CD4-positive, alpha-beta T cell (primary cell): ENCODE results near the gene TRIP4. TPM values are rescaled to one million over a fixed set of nuclear protein-coding genes. Genes with fewer than 3 reads are reported as not detected.

Experiments used
- ATAC-seq: fragments of 200-7000 bp; cut with Tn5 transposase; one replicate; pipeline ENCODE4 v1.10.0; 2022; ENCODE audit warnings: mild to moderate bottlenecking; ENCODE audit not compliant: poor library complexity
- CTCF ChIA-PET: fragments of 350-600 bp; sonication (Branson Sonifier 250); formaldehyde crosslinking; loops from one replicate; lab custom pipeline; 2021; ENCODE audit warnings: antibody characterized with exemption, inconsistent platforms; lab: Charles Lee
- POLR2A ChIA-PET: fragments of 350-600 bp; sonication (Branson Sonifier 250); formaldehyde crosslinking; loops from one replicate; lab custom pipeline; 2021; ENCODE audit warnings: antibody characterized with exemption, inconsistent platforms; lab: Charles Lee
- DNase-seq, 14 experiments: peaks; one replicate each; pipeline ENCODE4 v3.0.0-alpha.2; 2013 to 2020; ENCODE audit warnings: mixed read lengths in 2 of 14
- H3K27ac ChIP-seq, 2 donors: one replicate each; pipeline versions ENCODE4 v1.5.1 to v1.7.0; 2013; ENCODE audit warnings: low read length in 2 of 2, low read depth in 1 of 2, mild to moderate bottlenecking in 1 of 2
- H3K27me3 ChIP-seq, 2 experiments: 1 replicate in 1 of 2; 2 replicates in 1 of 2; pipeline versions ENCODE4 v1.6.1 to v1.7.0; 2013; ENCODE audit warnings: low read length in 2 of 2, control low read depth in 1 of 2, mild to moderate bottlenecking in 1 of 2, moderate library complexity in 1 of 2; ENCODE audit not compliant: insufficient read depth in 2 of 2, control insufficient read depth in 1 of 2
- H3K36me3 ChIP-seq: one replicate; pipeline ENCODE4 v1.6.1; 2013; ENCODE audit warnings: low read length, control low read depth; ENCODE audit not compliant: insufficient read depth
- H3K4me1 ChIP-seq: one replicate; pipeline ENCODE4 v1.6.1; 2013; ENCODE audit warnings: low read length, control low read depth; ENCODE audit not compliant: insufficient read depth
- H3K4me3 ChIP-seq: one replicate; pipeline ENCODE4 v1.5.1; 2013; ENCODE audit warnings: mild to moderate bottlenecking, low read length, moderate library complexity
- H3K9me3 ChIP-seq, 2 experiments: 1 replicate in 1 of 2; 2 replicates in 1 of 2; pipeline versions ENCODE4 v1.6.1 to v1.7.0; 2013; ENCODE audit warnings: low read length in 2 of 2, mild to moderate bottlenecking in 2 of 2, control low read depth in 1 of 2, moderate library complexity in 1 of 2; ENCODE audit not compliant: control insufficient read depth in 1 of 2, insufficient read depth in 1 of 2
- H3K27ac Mint-ChIP-seq: one replicate; pipeline ENCODE4 v1.8.0; 2020; ENCODE audit warnings: mixed read lengths
- H3K27me3 Mint-ChIP-seq: one replicate; pipeline ENCODE4 v1.8.0; 2021; ENCODE audit warnings: mixed read lengths
- H3K36me3 Mint-ChIP-seq: one replicate; pipeline ENCODE4 v1.8.0; 2021; ENCODE audit warnings: low read depth, mixed read lengths
- H3K4me1 Mint-ChIP-seq: one replicate; pipeline ENCODE4 v1.8.0; 2021; ENCODE audit warnings: low read depth, mixed read lengths
- H3K4me3 Mint-ChIP-seq: one replicate; pipeline ENCODE4 v1.8.0; 2020; ENCODE audit warnings: mild to moderate bottlenecking, mixed read lengths
- H3K9me3 Mint-ChIP-seq: one replicate; pipeline ENCODE4 v1.8.0; 2020; ENCODE audit warnings: mixed read lengths
- CTCF ChIP-seq: fragments of 200-600 bp; IDR thresholded peaks from one replicate; pipeline ENCODE4 v1.8.0; 2022; ENCODE audit warnings: antibody characterized with exemption, mild to moderate bottlenecking
- intact Hi-C, 2 experiments: fragments of 100-400 bp; cut with DNase I in 1 of 2; cut with micrococcal nuclease in 1 of 2; formaldehyde crosslinking; loops; one replicate each; pipeline versions ENCODE4 v1.15.1 to v1.9.0; 2023 to 2025; cut with DNase I, micrococcal nuclease
- total RNA-seq, 174 experiments: library from RNA in 2 of 174; stranded (reverse) in 2 of 174; gene quantifications; one replicate each; pipeline ENCODE4 v1.2.3 and lab custom pipeline; 2021 to 2026

TRIP4 gene
- total RNA-seq, 2 experiments from 2014 or later, result 9.6 to 10.7 TPM

- ChIA-PET POLR2A (interaction anchor here (0.9 to 4.1 kb wide), 11 partner anchors 9 to 193 kb away, joined by 3 to 22 read pairs (median 4); partner anchors contain the start of gene TRIP4), CTCF (interaction anchor here (1.5 kb wide), 1 partner anchor 29 kb away, joined by 4 read pairs; no protein-coding TSS in a partner anchor)
- Histone ChIP-seq H3K4me3 (no peak overlapping the region), H3K27me3 (no peaks in the 10 kb centered on the region), H3K4me1 (peaks cover 42% of the 10 kb centered on the region), H3K36me3 (peaks cover 3% of the 10 kb centered on the region), H3K9me3 (no peaks in the 10 kb centered on the region), H3K27ac (peak overlapping the region in 1 of 2 donors; percentile 52)
- Mint-ChIP-seq H3K27ac (peak overlapping the region; percentile 83), H3K4me3 (peak overlapping the region; percentile 89), H3K9me3 (no peaks in the 10 kb centered on the region), H3K27me3 (no peaks in the 10 kb centered on the region), H3K36me3 (peaks cover 19% of the 10 kb centered on the region), H3K4me1 (peaks cover 85% of the 10 kb centered on the region)
- ATAC-seq, result no peak
- TF ChIP-seq CTCF, result no peak
- no peak for DNase-seq
- intact Hi-C loops, result loop anchor here in 1 of 2 experiments (2.0 kb wide), 1 partner anchor 30 kb away; no protein-coding TSS in a partner anchor
Measured at GRCh38 chr15:64459066-64459781, 71.6 kb downstream of the TRIP4 start.

- POLR2A ChIA-PET, result interaction anchor here (0.7 to 4.1 kb wide), 11 partner anchors 10 to 192 kb away, joined by 3 to 22 read pairs (median 4); partner anchors contain the start of gene TRIP4
- intact Hi-C loops, result loop anchor here in 1 of 2 experiments (5.0 to 10.0 kb wide), 2 partner anchors 42 to 75 kb away; partner anchors contain the start of genes PCLAF and TRIP4
- H3K27ac ChIP-seq, result peak within 1 kb of the TSS; percentile 52
- H3K27ac Mint-ChIP-seq, result peak within 1 kb of the TSS; percentile 87
- H3K9me3 Mint-ChIP-seq, result no peaks in the 10 kb centered on the region
- ATAC-seq (peak; percentile 80), DNase-seq (peak; percentile 74 to 91 (median 86))
- H3K4me1 ChIP-seq, result peaks cover 46% of the 10 kb centered on the region
- no peaks in the 10 kb centered on the region for H3K27me3 Mint-ChIP-seq
- peaks cover 3% of the 10 kb centered on the region for H3K36me3 ChIP-seq
- CTCF ChIA-PET, result interaction anchor here (1.5 kb wide), 1 partner anchor 30 kb away, joined by 4 read pairs; no protein-coding TSS in a partner anchor
- TF ChIP-seq CTCF, result no peak
- peaks cover 88% of the 10 kb centered on the region for H3K4me1 Mint-ChIP-seq
- peak within 1 kb of the TSS; percentile 71 for H3K4me3 ChIP-seq
- H3K9me3 ChIP-seq, result no peaks in the 10 kb centered on the region
- peaks cover 19% of the 10 kb centered on the region for H3K36me3 Mint-ChIP-seq
- H3K27me3 ChIP-seq, result no peaks in the 10 kb centered on the region
- peak within 1 kb of the TSS; percentile 92 for H3K4me3 Mint-ChIP-seq
Measured at GRCh38 chr15:64460206-64460723, 72.6 kb downstream of the TRIP4 start, which contains the start of gene ZNF609. TSS of gene ZNF609 (plus strand) at chr15:64460578. CDS start at chr15:64499420, 38,842 bp downstream.
